T-helper 2 cell treated with Interferon-gamma antibody and Interleukin-4, amounts not matched to agents 100 ng/mL and 5 ng/mL, for 36 hours (primary cell): ENCODE data around the gene ABCB11. TPM values are rescaled to one million over a fixed set of nuclear protein-coding genes. Genes with fewer than 3 reads are reported as not detected.
"Not testable (repeated sequence)": the region's sequence is repeated elsewhere in the genome, so short reads cannot be mapped to it uniquely, and the experiment has no call there.

ENCODE experiments used
- intact Hi-C: fragments of 100-400 bp; cut with micrococcal nuclease; formaldehyde crosslinking; loops from one replicate; pipeline ENCODE4 v1.15.1; 2023
- total RNA-seq: library from RNA; stranded (reverse); gene quantifications from 2 replicates; pipeline ENCODE4 v1.2.3, GENCODE V29; 2022

ABCB11 gene
- total RNA-seq, 1 donor from 2014 or later: not detected

DNA sequence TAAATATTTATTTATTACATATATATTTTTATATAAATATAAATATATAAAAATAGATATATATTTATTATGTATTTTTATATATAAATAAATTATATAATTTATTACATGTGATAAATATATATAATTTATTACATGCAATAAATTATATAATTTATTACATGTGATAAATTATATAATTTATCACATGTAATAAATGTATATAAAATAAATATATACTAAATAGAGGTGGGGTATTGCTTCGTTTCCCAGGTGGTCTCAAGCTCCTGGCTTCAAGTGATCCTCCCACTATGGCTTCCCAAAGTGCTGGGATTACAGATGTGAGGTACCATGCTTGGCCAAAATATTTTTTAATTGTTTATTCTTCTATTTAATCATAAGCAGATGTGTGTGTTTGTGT is 133.7 kb downstream of the ABCB11 start:
- intact Hi-C loops: loop anchor here (10.0 kb wide), 2 partner anchors 443 to 1603 kb away; partner anchors contain the start of genes B3GALT1 and CERS6

DNA sequence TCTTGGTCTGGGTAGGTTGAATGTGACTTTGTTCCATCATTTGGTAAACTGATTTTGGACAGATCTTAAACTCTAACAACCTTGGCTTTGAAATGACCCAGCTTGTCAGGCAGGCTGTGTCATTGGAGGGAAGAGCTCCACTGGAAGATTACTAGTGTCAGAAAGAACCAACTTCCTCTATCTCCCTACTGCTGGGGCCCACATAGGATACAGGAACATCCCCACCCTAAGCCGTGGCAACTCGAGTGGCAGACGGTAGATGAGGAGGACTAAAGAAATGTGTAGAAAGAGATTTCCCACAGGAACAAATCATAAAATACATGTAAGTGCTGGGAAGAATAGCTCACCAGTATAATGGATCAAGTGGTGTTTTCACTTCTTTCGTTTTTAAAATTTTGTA is 134.3 kb downstream of the ABCB11 start:
- intact Hi-C loops: loop anchor here (10.0 kb wide), 2 partner anchors 442 to 1602 kb away; partner anchors contain the start of genes B3GALT1 and CERS6

DNA sequence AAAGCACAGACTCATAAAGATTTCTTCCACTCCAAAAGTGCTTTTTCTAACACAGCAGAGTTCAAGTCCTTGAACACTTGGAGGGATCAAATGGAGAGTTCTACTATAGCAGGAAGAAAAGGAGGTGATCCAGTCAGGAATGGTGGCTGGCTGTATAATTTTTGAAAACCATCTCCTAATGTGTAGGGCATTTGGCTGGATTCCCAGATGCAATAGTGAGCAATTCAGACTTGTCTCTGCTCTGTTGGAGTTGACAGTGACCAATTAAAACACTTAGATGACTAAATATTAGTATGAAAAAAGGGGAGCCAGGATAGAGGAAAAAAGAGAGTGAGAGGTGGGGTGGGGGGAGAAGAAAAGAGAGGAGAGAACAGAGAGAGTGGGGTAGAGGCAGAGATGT is 135.4 kb downstream of the ABCB11 start:
- intact Hi-C loops: loop anchor here (10.0 kb wide), 2 partner anchors 441 to 1601 kb away; partner anchors contain the start of genes B3GALT1 and CERS6

DNA sequence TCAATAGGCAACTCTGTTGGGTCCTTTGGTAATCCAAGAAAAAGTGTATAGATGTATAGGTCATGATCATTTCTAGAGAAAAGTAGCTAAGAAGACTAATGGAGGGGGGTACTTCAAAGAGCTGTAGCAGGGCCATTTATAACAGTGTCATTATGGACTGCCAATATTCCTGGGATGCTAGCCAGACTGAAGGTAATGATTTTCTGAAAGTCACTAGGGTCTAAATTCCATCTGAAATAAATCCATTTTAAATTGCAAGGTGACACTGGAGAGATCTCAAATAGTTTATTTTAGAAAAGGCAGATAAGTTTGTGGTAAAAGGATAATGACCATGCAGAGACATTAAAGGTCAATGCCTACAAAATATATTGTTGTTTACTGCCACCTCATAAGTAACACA is 136.4 kb downstream of the ABCB11 start:
- intact Hi-C loops: loop anchor here (10.0 kb wide), 2 partner anchors 440 to 1600 kb away; partner anchors contain the start of genes B3GALT1 and CERS6

DNA sequence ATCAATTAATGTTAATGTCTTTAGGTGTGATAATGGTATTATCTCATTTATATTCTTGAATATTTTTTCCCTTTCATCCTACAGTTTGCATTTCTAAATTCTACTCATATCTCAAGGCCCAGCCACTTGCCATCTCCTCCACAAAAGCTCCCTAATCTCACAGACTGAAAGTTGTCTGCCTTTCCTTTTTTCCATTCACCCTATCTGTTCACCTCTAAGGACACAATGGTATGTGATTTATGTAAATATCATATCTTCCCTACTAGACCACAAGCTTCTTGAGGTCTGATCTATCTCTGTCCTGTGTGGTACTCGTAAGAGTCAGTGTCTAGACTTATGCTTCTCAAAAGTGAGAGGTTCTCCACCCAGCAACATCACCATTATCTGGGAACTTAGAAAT is 137.0 kb downstream of the ABCB11 start:
- intact Hi-C loops: loop anchor here (10.0 kb wide), 2 partner anchors 439 to 1599 kb away; partner anchors contain the start of genes B3GALT1 and CERS6

DNA sequence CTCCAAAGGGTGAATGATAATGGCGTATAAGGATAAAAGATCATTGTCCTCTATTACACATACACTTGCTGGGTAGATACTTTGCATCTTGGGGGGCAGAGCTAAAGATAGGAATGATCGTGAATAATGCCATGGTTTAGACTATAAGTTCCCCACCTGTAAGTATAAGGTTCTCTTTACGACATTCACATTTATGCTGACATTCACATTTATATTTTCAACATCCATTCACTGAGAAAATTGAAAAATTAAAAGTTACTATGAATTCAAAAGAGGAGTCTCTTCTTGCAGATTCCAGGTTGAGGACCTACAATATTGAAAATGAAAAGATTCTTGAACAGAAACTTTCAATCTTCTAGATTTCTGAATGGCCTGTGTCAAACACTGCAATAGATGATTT is 138.8 kb downstream of the ABCB11 start:
- intact Hi-C loops: loop anchor here (10.0 kb wide), 2 partner anchors 438 to 1598 kb away; partner anchors contain the start of genes B3GALT1 and CERS6

DNA sequence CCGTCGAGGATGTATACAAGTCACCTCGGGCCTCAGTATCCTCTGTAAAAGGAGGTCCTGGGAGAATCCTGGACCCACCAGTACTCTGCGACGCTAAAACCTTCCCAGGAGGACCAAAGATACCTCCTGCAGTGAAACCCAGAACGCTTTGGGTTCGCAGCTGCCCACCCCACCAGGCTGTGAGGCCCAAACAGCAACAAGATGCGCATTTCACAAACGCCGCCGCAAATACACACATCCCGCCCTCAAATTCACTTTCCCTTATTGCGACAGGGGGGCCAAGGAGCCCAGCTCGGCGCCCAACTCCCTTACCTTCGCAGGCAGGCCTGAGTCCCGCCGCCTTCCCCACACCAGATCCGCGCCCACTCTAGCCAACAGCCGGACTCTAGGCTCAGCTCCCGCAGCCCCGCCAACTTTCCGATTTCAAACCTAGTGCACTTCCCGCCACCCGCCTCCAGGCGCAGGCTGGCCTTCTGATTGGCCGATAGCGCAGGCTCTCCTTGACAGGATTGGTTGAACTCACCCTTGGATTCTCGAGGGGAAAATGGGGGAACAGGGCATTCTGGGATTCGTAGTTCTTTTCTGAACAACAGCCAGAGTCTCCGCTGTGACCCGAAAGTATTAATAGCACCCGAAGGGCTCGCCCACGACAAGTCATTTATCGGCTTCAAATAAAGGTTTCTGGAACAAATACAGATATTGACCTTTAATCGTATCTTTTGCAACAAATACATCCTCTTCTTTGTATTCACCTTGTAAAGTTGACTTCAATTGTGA is 140.9 kb downstream of the ABCB11 start, which contains the start of gene SPC25:
SPC25 (minus strand) TSS at position 425 of the 777 bp plus-strand sequence. CDS start 911 bp downstream, outside the sequence.
- intact Hi-C loops: loop anchor here (2.0 to 10.0 kb wide), 4 partner anchors 27 to 1595 kb away; partner anchors contain the start of genes B3GALT1, CERS6 and STK39

DNA sequence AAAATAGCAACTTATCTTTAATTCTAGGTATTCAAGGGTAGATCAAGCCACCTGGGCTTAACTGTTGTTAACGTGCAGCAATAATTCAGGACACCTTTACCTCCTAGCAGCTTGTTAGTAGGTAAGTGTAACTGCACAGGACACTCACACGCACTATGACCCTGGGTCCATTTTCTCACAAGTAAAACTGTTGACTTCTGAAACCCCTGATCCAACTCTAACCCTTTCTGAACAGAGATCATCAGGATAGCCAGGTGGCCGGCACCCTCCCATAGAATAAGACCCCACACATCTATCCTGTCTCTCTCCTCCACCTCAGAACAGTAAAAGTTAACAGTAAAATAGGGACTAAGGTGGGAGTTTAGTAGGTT is 141.5 kb downstream of the ABCB11 start:
- intact Hi-C loops: loop anchor here (2.0 to 10.0 kb wide), 4 partner anchors 27 to 1595 kb away; partner anchors contain the start of genes B3GALT1, CERS6 and STK39

DNA sequence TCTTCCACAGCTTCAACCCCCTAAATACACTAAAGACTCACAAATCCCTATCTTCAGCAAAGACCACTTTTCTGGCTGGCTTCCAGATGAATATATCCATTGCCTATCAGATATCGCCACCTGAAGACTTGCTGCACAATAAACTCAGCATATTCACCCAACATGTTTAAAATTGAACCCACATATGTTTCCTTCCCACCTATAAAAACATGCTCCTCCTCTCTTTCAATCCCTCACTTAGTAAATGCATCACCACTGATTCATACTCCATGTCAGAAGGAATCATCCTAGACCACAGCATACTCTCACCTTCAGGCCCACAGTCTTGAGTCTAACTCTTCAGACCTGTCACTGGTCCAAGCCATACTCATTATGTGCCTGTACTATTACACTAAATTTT is 146.1 kb downstream of the ABCB11 start:
- intact Hi-C loops: no loop called here

DNA sequence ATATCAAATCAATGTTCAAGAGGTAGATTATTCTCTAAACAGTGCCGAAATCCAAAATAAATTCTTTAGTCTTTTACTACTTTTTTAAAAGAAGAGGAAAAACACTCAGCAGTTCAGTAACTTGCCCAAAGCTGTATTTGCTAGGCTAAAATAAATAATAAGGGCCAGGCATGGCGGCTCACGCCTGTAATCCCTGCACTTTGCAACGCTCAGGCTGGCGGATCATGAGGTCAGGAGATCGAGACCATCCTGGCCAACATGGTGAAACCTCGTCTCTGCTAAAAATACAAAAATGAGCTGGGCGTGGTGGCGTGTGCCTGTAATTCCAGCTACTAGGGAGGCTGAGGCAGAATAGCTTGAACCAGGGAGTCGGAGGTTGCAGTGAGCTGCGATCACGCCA is 149.0 kb downstream of the ABCB11 start:
- intact Hi-C loops: not testable (repeated sequence)

DNA sequence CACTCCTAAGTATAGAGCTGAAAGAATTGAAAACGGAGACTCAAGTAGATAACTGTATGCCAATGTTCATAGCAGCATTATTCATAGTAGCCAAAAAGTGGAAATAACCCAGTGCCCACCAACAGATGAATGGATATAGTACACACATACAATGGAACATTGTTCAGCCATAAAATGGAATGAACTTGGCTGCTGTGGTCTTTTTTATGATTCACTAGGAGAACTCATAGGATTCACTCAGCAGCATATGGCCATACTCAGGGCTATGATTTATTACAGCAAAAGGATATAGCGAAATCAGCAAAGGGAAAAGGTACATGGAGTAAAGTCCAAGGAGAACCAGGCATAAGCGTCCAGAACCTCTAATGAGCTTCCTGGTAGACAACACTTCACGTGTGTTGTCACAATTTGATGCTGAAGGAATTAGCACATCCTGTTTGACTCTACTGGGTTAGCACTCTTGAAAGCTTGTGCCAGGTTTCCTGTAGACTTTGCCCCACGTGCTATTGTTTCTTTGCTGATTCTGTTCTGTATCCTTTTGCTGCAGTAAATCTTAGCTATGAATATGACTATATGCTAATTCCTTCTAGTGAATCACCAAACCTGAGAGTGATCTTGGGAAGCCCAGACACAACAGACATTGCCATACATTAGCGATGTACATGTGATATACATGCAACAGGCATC is 156.6 kb downstream of the ABCB11 start:
- intact Hi-C loops: no loop called here

DNA sequence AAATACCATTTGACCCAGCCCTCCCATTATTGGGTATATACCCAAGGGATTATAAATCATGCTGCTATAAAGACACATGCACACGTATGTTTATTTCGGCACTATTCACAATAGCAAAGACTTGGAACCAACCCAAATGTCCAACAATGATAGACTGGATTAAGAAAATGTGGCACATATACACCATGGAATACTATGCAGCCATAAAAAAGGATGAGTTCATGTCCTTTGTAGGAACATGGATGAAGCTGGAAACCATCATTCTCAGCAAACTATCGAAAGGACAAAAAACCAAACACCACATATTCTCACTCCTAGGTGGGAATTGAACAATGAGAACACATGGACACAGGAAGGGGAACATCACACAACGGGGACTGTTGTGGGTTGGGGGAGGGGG is 160.3 kb downstream of the ABCB11 start:
- intact Hi-C loops: not testable (repeated sequence)

Other genes starting within 250 kb of the ABCB11 start
- not detected in 2 replicates for gene NOSTRIN, start 228.7 kb downstream of the ABCB11 start, total RNA-seq
- 36.2 and 36.6 TPM in 2 replicates for gene SPC25, start 140.9 kb downstream of the ABCB11 start, total RNA-seq
- gene G6PC2, start 130.0 kb downstream of the ABCB11 start, total RNA-seq: not detected in 2 replicates
- gene DHRS9, start 38.2 kb upstream of the ABCB11 start, total RNA-seq: 0.11 TPM in 1 of 2 replicates, not detected in the other